ENCODE results near the gene RANBP9.

Gene RANBP9

GRCh38 chr6:13710552-13711323, 897 bp downstream of the RANBP9 start:
- no peak for DNase-seq

GRCh38 chr6:13709689-13710551, 1.7 kb downstream of the RANBP9 start:
- DNase-seq = no peak

GRCh38 chr6:13708736-13709135, 2.9 kb downstream of the RANBP9 start:
- no peak for DNase-seq

GRCh38 chr6:13703496-13703895, 8.1 kb downstream of the RANBP9 start:
- DNase-seq = no peak

GRCh38 chr6:13702809-13703302, 8.8 kb downstream of the RANBP9 start:
- DNase-seq = no peak

GRCh38 chr6:13700232-13700631, 11.4 kb downstream of the RANBP9 start:
- DNase-seq = no peak

GRCh38 chr6:13698715-13699114, 12.9 kb downstream of the RANBP9 start:
- DNase-seq = no peak

- no peak for DNase-seq
Observed at GRCh38 chr6:13697857-13698256, 13.8 kb downstream of the RANBP9 start.

GRCh38 chr6:13696226-13696625, 15.4 kb downstream of the RANBP9 start:
- no peak for DNase-seq

- no peak for DNase-seq
Observed at GRCh38 chr6:13695252-13695651, 16.4 kb downstream of the RANBP9 start.

GRCh38 chr6:13694562-13694961, 17.1 kb downstream of the RANBP9 start:
- DNase-seq = no peak

- no peak for DNase-seq
Observed at GRCh38 chr6:13689511-13690256, 22.0 kb downstream of the RANBP9 start.

GRCh38 chr6:13688692-13689196, 22.9 kb downstream of the RANBP9 start:
- no peak for DNase-seq

GRCh38 chr6:13687917-13688351, 23.7 kb downstream of the RANBP9 start:
- DNase-seq = no peak

GRCh38 chr6:13684855-13685254, 26.8 kb downstream of the RANBP9 start:
- DNase-seq = no peak

- DNase-seq = no peak
Observed at GRCh38 chr6:13683038-13683437, 28.6 kb downstream of the RANBP9 start.

- DNase-seq = no peak
Observed at GRCh38 chr6:13682346-13682745, 29.3 kb downstream of the RANBP9 start.

GRCh38 chr6:13681305-13682061, 30.2 kb downstream of the RANBP9 start:
- DNase-seq = no peak

GRCh38 chr6:13680448-13680968, 31.1 kb downstream of the RANBP9 start:
- no peak for DNase-seq

GRCh38 chr6:13679996-13680395, 31.6 kb downstream of the RANBP9 start:
- no peak for DNase-seq

- no peak for DNase-seq
Observed at GRCh38 chr6:13678255-13678983, 33.2 kb downstream of the RANBP9 start.

Measured in NCI-H1436 treated with DMSO at 0.1 percent for 48 hours (cell line).